ENCODE results near the gene DYNC2LI1.

The DYNC2LI1 gene

GRCh38 chr2:43851011-43851980 lies 77.5 kb downstream of the DYNC2LI1 start:
- no peak for DNase-seq

GRCh38 chr2:43852196-43852730 lies 78.4 kb downstream of the DYNC2LI1 start:
- DNase-seq: no peak

- DNase-seq: no peak
These were observed 79.6 kb downstream of the DYNC2LI1 start for GRCh38 chr2:43853141-43854081.

GRCh38 chr2:43854671-43855070 lies 80.8 kb downstream of the DYNC2LI1 start:
- no peak for DNase-seq

- DNase-seq: no peak
These were observed 81.5 kb downstream of the DYNC2LI1 start for GRCh38 chr2:43855292-43855691.
